ENCODE measurements around the gene SKA1.

Gene SKA1

DNA sequence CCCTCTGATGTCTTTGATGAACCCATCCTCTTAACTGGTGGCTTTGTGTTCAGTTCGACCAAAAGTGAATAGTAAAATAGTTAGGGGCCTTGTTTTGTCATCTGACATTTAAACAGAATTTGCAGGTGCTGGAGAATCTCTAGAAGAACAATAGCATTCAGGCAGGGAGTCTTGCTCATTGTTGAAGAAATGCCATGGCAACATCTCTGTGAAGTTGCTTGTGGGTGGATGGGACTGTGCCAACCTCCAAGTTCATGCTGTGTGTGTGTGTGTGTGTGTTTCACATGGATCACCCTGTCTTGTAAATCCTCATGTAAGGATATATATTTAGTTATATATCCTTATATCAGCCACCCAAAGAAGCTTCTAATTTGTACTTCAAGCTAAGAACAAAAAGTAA lies 66.7 kb downstream of the SKA1 start:
- Histone ChIP-seq H3K27me3 (ENCODE audit: insufficient read depth, poor library complexity, severe bottlenecking) (no peaks in the 10 kb centered on the region), H3K4me3 (replicated peaks; ENCODE audit: insufficient read depth, low read length) (no peak overlapping the region), H3K27ac (replicated peaks) (no peak overlapping the region)
- TF ChIP-seq GABPA (IDR thresholded peaks at IDR 0.05; ENCODE audit: low read depth): no peak
- TF ChIP-seq, protein P1, sequence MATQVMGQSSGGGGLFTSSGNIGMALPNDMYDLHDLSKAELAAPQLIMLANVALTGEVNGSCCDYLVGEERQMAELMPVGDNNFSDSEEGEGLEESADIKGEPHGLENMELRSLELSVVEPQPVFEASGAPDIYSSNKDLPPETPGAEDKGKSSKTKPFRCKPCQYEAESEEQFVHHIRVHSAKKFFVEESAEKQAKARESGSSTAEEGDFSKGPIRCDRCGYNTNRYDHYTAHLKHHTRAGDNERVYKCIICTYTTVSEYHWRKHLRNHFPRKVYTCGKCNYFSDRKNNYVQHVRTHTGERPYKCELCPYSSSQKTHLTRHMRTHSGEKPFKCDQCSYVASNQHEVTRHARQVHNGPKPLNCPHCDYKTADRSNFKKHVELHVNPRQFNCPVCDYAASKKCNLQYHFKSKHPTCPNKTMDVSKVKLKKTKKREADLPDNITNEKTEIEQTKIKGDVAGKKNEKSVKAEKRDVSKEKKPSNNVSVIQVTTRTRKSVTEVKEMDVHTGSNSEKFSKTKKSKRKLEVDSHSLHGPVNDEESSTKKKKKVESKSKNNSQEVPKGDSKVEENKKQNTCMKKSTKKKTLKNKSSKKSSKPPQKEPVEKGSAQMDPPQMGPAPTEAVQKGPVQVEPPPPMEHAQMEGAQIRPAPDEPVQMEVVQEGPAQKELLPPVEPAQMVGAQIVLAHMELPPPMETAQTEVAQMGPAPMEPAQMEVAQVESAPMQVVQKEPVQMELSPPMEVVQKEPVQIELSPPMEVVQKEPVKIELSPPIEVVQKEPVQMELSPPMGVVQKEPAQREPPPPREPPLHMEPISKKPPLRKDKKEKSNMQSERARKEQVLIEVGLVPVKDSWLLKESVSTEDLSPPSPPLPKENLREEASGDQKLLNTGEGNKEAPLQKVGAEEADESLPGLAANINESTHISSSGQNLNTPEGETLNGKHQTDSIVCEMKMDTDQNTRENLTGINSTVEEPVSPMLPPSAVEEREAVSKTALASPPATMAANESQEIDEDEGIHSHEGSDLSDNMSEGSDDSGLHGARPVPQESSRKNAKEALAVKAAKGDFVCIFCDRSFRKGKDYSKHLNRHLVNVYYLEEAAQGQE (IDR thresholded peaks at IDR 0.05; ENCODE audit: insufficient replicate concordance, low read depth): no peak
- DNase-seq (ENCODE audit: low read depth in 1 of 2, low spot score in 1 of 2): no peak

Measured in HL-60 (cell line).